IMR-90 (cell line): Measurements from ENCODE around the gene M6PR. TPM values are rescaled to one million over a fixed set of nuclear protein-coding genes. Genes with fewer than 3 reads are reported as not detected.
"Not testable (repeated sequence)": the region's sequence is repeated elsewhere in the genome, so short reads cannot be mapped to it uniquely, and the experiment has no call there.

ENCODE experiments used
- ATAC-seq: fragments of 200-7000 bp; cut with Tn5 transposase; 2 replicates; pipeline ENCODE4 v1.9.1; 2020; ENCODE audit warnings: low read depth, mild to moderate bottlenecking, moderate library complexity
- BruUV-seq: library from RNA; stranded (reverse); fragments of 400-500 nt; replicated peaks from 2 replicates; lab custom pipeline; 2021; lab: Mats Ljungman, UMichigan
- CTCF ChIA-PET: fragments of 300-600 bp; formaldehyde crosslinking; extraction: SDS; loops from one replicate; lab custom pipeline; 2021; ENCODE audit warnings: antibody characterized with exemption; lab: Yijun Ruan, JAX
- POLR2A ChIA-PET: fragments of 300-600 bp; sonication (Branson Sonifier 250); formaldehyde crosslinking; loops from one replicate; lab custom pipeline; 2022; ENCODE audit warnings: antibody characterized with exemption; ENCODE audit not compliant: unreplicated experiment; lab: Charles Lee
- DNase-seq: peaks from one replicate; pipeline ENCODE4 v3.0.0; 2013
- H2AFZ ChIP-seq: replicated peaks from 2 replicates; pipeline ENCODE3; 2013; ENCODE audit warnings: low read length, mild to moderate bottlenecking; ENCODE audit not compliant: poor library complexity
- H2AK5ac ChIP-seq: 2 replicates; pipeline ENCODE4 v1.6.1; 2013; ENCODE audit warnings: low read depth, low read length, inconsistent platforms
- H2AK9ac ChIP-seq: replicated peaks from 2 replicates; pipeline ENCODE3; 2013; ENCODE audit warnings: mild to moderate bottlenecking, low read depth, low read length, moderate library complexity; ENCODE audit not compliant: poor library complexity
- H2BK120ac ChIP-seq: 2 replicates; pipeline ENCODE4 v1.6.1; 2013; ENCODE audit warnings: low read depth, low read length, inconsistent platforms
- H2BK15ac ChIP-seq: 3 replicates; pipeline ENCODE4 v1.6.1; 2013; ENCODE audit warnings: low read depth, low read length, inconsistent platforms
- H2BK20ac ChIP-seq: 2 replicates; pipeline ENCODE4 v1.6.1; 2013; ENCODE audit warnings: low read depth, mild to moderate bottlenecking, inconsistent platforms, low read length, moderate library complexity
- H2BK5ac ChIP-seq: 2 replicates; pipeline ENCODE4 v1.6.1; 2013; ENCODE audit warnings: mild to moderate bottlenecking, low read depth, low read length, inconsistent platforms; ENCODE audit not compliant: poor library complexity, severe bottlenecking
- H3K14ac ChIP-seq: replicated peaks from 2 replicates; pipeline ENCODE4 v1.6.1; 2013; ENCODE audit warnings: low read depth, low read length, inconsistent platforms
- H3K18ac ChIP-seq: 2 replicates; pipeline ENCODE4 v1.6.1; 2013; ENCODE audit warnings: low read depth, low read length, control low read depth
- H3K23ac ChIP-seq: 2 replicates; pipeline ENCODE4 v1.6.1; 2013; ENCODE audit warnings: low read depth, low read length, inconsistent platforms
- H3K27ac ChIP-seq: 2 replicates; pipeline ENCODE4 v1.5.1; 2013; ENCODE audit warnings: mild to moderate bottlenecking, control low read depth, low read length; ENCODE audit not compliant: insufficient read depth
- H3K27me3 ChIP-seq: 2 replicates; pipeline ENCODE4 v1.6.1; 2013; ENCODE audit warnings: low read length; ENCODE audit not compliant: control insufficient read depth, insufficient read depth
- H3K36me3 ChIP-seq: 2 replicates; pipeline ENCODE4 v1.6.1; 2013; ENCODE audit warnings: low read length, mixed read lengths; ENCODE audit not compliant: control insufficient read depth, insufficient read depth
- H3K4ac ChIP-seq: 2 replicates; pipeline ENCODE4 v1.6.1; 2013; ENCODE audit warnings: low read depth, low read length, inconsistent platforms
- H3K4me1 ChIP-seq: 2 replicates; pipeline ENCODE4 v1.6.1; 2013; ENCODE audit warnings: low read length, mixed read lengths; ENCODE audit not compliant: control insufficient read depth, insufficient read depth
- H3K4me2 ChIP-seq: 2 replicates; pipeline ENCODE4 v1.6.1; 2013; ENCODE audit warnings: low read depth, mild to moderate bottlenecking, control low read depth, low read length, moderate library complexity
- H3K4me3 ChIP-seq: 2 replicates; pipeline ENCODE4 v1.5.1; 2013; ENCODE audit warnings: low read depth, mild to moderate bottlenecking, control low read depth, low read length, moderate library complexity; ENCODE audit not compliant: insufficient read depth
- H3K56ac ChIP-seq: 2 replicates; pipeline ENCODE4 v1.6.1; 2013; ENCODE audit warnings: low read length, inconsistent platforms; ENCODE audit not compliant: insufficient read depth; ENCODE audit errors: extremely low read depth
- H3K79me1 ChIP-seq, 2 experiments: 2 replicates each; pipeline ENCODE4 v1.6.1; 2013; ENCODE audit warnings: low read length in 2 of 2, inconsistent platforms in 1 of 2, low read depth in 1 of 2
- H3K9ac ChIP-seq: 2 replicates; pipeline ENCODE4 v1.6.1; 2013; ENCODE audit warnings: low read depth, low read length, control low read depth
- H3K9me1 ChIP-seq: 2 replicates; pipeline ENCODE4 v1.6.1; 2013; ENCODE audit warnings: low read length, inconsistent platforms; ENCODE audit not compliant: insufficient read depth
- H3K9me3 ChIP-seq: 2 replicates; pipeline ENCODE4 v1.6.1; 2013; ENCODE audit warnings: low read length; ENCODE audit not compliant: control insufficient read depth, insufficient read depth
- H4K20me1 ChIP-seq: 2 replicates; pipeline ENCODE4 v1.6.1; 2013; ENCODE audit warnings: low read length, inconsistent platforms; ENCODE audit not compliant: insufficient read depth
- H4K5ac ChIP-seq: 2 replicates; pipeline ENCODE4 v1.6.1; 2013; ENCODE audit warnings: mild to moderate bottlenecking, low read depth, low read length, control low read depth
- H4K8ac ChIP-seq, 2 experiments: 2 replicates each; pipeline ENCODE4 v1.6.1; 2013; ENCODE audit warnings: low read depth in 2 of 2, low read length in 2 of 2, control low read depth in 1 of 2, inconsistent platforms in 1 of 2
- H4K91ac ChIP-seq: 2 replicates; pipeline ENCODE4 v1.6.1; 2013; ENCODE audit warnings: low read depth, low read length, inconsistent platforms; ENCODE audit not compliant: insufficient read depth
- CEBPB ChIP-seq: IDR thresholded peaks from 2 replicates; pipeline ENCODE4 v1.6.1; 2012; ENCODE audit warnings: low read depth, low read length, improper control_type of control experiment
- FOS ChIP-seq: fragments of 150-350 bp; IDR thresholded peaks from 2 replicates; pipeline ENCODE4 v1.6.1; 2016; ENCODE audit warnings: low read depth, low read length
- WGBS, 2 experiments: methylation state at CpG; one replicate each; pipeline versions ENCODE4 v1.1.5 to v1.1.7; 2013; ENCODE audit warnings: missing lambda C conversion rate in 2 of 2; ENCODE audit not compliant: insufficient read length in 1 of 2; ENCODE audit errors: extremely low coverage in 2 of 2; 5-methylcytosine and 5-hydroxymethylcytosine counted together
- dilution Hi-C: fragments of 300-500 bp; cut with HindIII; formaldehyde crosslinking; loops from one replicate; pipeline ENCODE4 v1.14.3; 2018; ENCODE audit warnings: low sequenced_read_pairs; ENCODE audit not compliant: unreplicated experiment
- in situ Hi-C: fragments of 300-500 bp; cut with MboI; formaldehyde crosslinking; loops from 3 replicates; pipeline ENCODE4 v1.14.3; 2019; ENCODE audit warnings: low sequenced_read_pairs, inconsistent platforms, mixed read lengths
- intact Hi-C: fragments of 100-400 bp; cut with micrococcal nuclease; formaldehyde crosslinking; loops from 2 replicates; pipeline ENCODE4 v1.10.0; 2022
- polyA plus RNA-seq, 3 experiments: library from polyadenylated mRNA; depleted of rRNA; stranded (reverse); fragments of >200 nt; gene quantifications; 2 replicates each; pipeline ENCODE4 v1.2.3, GENCODE V29; 2012; ENCODE audit warnings: low replicate concordance in 1 of 3
- total RNA-seq: library from RNA; depleted of rRNA; stranded (reverse); fragments of >200 nt; gene quantifications from 2 replicates; pipeline ENCODE4 v1.2.3, GENCODE V29; 2012
- TF ChIP-seq, protein P1 (sequence below): conservative IDR thresholded peaks from 2 replicates; pipeline ENCODE4 v1.5.1; 2012; ENCODE audit warnings: mild to moderate bottlenecking, low read depth, low read length, improper control_type of control experiment

Gene M6PR
- total and polyA plus RNA-seq, 2 of the 4 experiments (the other 2 are of a cell fraction): 86.6 to 140 TPM

DNA sequence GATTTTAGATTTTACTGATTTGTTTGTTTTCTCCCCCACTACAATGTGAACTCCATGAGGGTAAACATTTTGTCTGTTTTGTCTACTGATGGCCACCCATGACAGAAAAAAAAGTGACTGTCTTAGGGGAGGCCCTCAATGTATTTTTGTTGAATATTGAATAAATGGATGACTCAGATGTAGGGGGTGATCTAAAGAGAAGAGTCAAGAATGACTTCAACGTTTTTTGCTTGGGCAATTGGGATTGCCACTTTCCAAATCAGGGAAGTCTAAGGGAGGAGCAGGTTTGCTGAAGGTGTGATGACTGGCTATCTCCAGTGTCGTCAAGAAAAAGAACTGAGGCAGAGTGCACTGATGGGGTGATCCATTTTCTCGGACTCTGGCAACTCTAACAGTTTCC is 45.8 kb downstream of the M6PR start:
- ChIA-PET POLR2A (no interaction called here), CTCF (no interaction called here)
- Histone ChIP-seq H3K9me1 (no peaks in the 10 kb centered on the region), H3K9me3 (no peaks in the 10 kb centered on the region), H2AK5ac (no peak overlapping the region), H3K36me3 (no peaks in the 10 kb centered on the region), H3K18ac (no peak overlapping the region), H4K91ac (no peak overlapping the region), H2BK120ac (no peak overlapping the region), H3K14ac (no peak overlapping the region), H3K4me2 (no peak overlapping the region), H3K56ac (no peak overlapping the region), H3K23ac (no peak overlapping the region), H2BK20ac (no peak overlapping the region), H2AK9ac (no peak overlapping the region), H4K20me1 (no peaks in the 10 kb centered on the region), H3K4me3 (no peak overlapping the region), H4K8ac (no peak overlapping the region), H3K27ac (no peak overlapping the region), H3K79me1 (no peaks in the 10 kb centered on the region), H3K4me1 (no peaks in the 10 kb centered on the region), H3K9ac (no peak overlapping the region), H2BK15ac (no peak overlapping the region), H3K4ac (no peak overlapping the region), H2BK5ac (no peak overlapping the region), H2AFZ (no peak overlapping the region), H3K27me3 (peaks cover 5% of the 10 kb centered on the region), H4K5ac (no peak overlapping the region)
- in situ Hi-C loops: no loop called here
- dilution Hi-C loops: no loop called here
- intact Hi-C loops: loop anchor here (10.0 kb wide), 1 partner anchor 79 kb away; the partner anchor contains the start of gene A2ML1
- DNase-seq (no peak), ATAC-seq (no peak)
- TF ChIP-seq FOS (no peak), CEBPB (no peak)
- TF ChIP-seq, protein P1, sequence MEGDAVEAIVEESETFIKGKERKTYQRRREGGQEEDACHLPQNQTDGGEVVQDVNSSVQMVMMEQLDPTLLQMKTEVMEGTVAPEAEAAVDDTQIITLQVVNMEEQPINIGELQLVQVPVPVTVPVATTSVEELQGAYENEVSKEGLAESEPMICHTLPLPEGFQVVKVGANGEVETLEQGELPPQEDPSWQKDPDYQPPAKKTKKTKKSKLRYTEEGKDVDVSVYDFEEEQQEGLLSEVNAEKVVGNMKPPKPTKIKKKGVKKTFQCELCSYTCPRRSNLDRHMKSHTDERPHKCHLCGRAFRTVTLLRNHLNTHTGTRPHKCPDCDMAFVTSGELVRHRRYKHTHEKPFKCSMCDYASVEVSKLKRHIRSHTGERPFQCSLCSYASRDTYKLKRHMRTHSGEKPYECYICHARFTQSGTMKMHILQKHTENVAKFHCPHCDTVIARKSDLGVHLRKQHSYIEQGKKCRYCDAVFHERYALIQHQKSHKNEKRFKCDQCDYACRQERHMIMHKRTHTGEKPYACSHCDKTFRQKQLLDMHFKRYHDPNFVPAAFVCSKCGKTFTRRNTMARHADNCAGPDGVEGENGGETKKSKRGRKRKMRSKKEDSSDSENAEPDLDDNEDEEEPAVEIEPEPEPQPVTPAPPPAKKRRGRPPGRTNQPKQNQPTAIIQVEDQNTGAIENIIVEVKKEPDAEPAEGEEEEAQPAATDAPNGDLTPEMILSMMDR: no peak
- BruUV-seq: no TSS peak
- 60% methylated on average over 1 of the region's 3 CpGs; no CpG with 5 or more reads in 1 of the 2 experiments for WGBS, 2 experiments

DNA sequence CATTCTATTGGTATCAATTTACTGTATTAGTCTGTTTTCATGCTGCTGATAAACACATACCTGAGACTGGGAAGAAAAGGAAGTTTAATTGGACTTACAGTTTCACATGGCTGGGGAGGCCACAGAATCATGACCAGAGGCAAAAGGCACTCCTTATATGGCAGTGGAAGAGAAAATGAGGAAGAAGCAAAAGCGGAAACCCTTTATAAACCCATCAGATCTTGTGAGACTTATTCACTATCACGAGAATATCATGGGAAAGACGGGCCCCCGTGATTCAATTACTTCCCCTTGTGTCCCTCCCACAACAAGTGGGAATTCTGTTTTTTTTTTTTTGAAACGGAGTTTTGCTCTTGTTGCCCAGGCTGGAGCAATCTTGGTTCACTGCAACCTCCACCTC is 46.7 kb downstream of the M6PR start:
- H3K27ac ChIP-seq, H3K27me3 ChIP-seq, H3K4me2 ChIP-seq, H2AFZ ChIP-seq, H3K14ac ChIP-seq, dilution Hi-C loops, H3K23ac ChIP-seq, H4K20me1 ChIP-seq, H3K4me1 ChIP-seq, DNase-seq, H3K4me3 ChIP-seq, H3K56ac ChIP-seq, H2AK5ac ChIP-seq, H4K5ac ChIP-seq, ATAC-seq, H3K36me3 ChIP-seq, in situ Hi-C loops, H4K91ac ChIP-seq, H3K9ac ChIP-seq, POLR2A ChIA-PET, H3K9me1 ChIP-seq, H2BK20ac ChIP-seq, H3K4ac ChIP-seq, H3K9me3 ChIP-seq, H4K8ac ChIP-seq, BruUV-seq, H3K79me1 ChIP-seq, H2BK15ac ChIP-seq, H2BK5ac ChIP-seq, H2AK9ac ChIP-seq, H2BK120ac ChIP-seq, H3K18ac ChIP-seq, CTCF ChIA-PET: not testable (repeated sequence)
- no CpG with 5 or more reads among the region's 5 CpGs for WGBS, 2 experiments
- intact Hi-C loops: loop anchor here (10.0 kb wide), 1 partner anchor 78 kb away; the partner anchor contains the start of gene A2ML1
